Upper lobe of left lung (tissue), 6 donors: ENCODE data around the gene PTPRN2. TPM values are rescaled to one million over a fixed set of nuclear protein-coding genes. Genes with fewer than 3 reads are reported as not detected.
A peak's percentile ranks its signal among the peaks of the same experiment; 100 is the strongest.
"Not testable (repeated sequence)": the region's sequence is repeated elsewhere in the genome, so short reads cannot be mapped to it uniquely, and the experiment has no call there.

Experiments
- ATAC-seq, 2 donors: fragments of 200-7000 bp; cut with Tn5 transposase; one replicate each; pipeline ENCODE4 v1.9.1; 2022; ENCODE audit warnings: mild to moderate bottlenecking in 2 of 2, moderate library complexity in 2 of 2; ENCODE audit not compliant: low FRiP score in 2 of 2
- DNase-seq, 2 donors: peaks; one replicate each; pipeline ENCODE4 v3.0.0-alpha.2; 2019 to 2020
- H3K27ac ChIP-seq, 4 donors: fragments of 200-600 bp; sonication (generic); one replicate each; pipeline ENCODE4 v1.5.1; 2016 to 2019
- H3K27me3 ChIP-seq, 4 donors: fragments of 200-600 bp; sonication (generic); one replicate each; pipeline ENCODE4 v1.5.1; 2017 to 2019
- H3K36me3 ChIP-seq, 4 donors: fragments of 200-600 bp; sonication (generic); one replicate each; pipeline ENCODE4 v1.5.1; 2016 to 2019
- H3K4me1 ChIP-seq, 4 donors: fragments of 200-600 bp; sonication (generic); one replicate each; pipeline ENCODE4 v1.5.1; 2018 to 2019
- H3K4me3 ChIP-seq, 4 donors: fragments of 200-600 bp; sonication (generic); one replicate each; pipeline ENCODE4 v1.5.1; 2017 to 2019; ENCODE audit warnings: mild to moderate bottlenecking in 2 of 4, moderate library complexity in 1 of 4
- H3K9me3 ChIP-seq, 4 donors: fragments of 200-600 bp; sonication (generic); one replicate each; pipeline ENCODE4 v1.5.1; 2018 to 2019
- EP300 ChIP-seq, 4 donors: sonication (generic); formaldehyde crosslinking; IDR thresholded peaks; one replicate each; pipeline ENCODE4 v1.5.1; 2017; ENCODE audit warnings: antibody characterized with exemption in 4 of 4, control low read depth in 2 of 4
- POLR2A ChIP-seq, 4 donors: fragments of 450-650 bp; IDR thresholded peaks; one replicate each; pipeline ENCODE4 v1.5.1; 2016 to 2017; ENCODE audit warnings: antibody characterized with exemption in 4 of 4, mild to moderate bottlenecking in 2 of 4
- POLR2AphosphoS5 ChIP-seq, 2 donors: sonication (generic); formaldehyde crosslinking; IDR thresholded peaks; one replicate each; pipeline ENCODE4 v1.5.1; 2017; ENCODE audit warnings: antibody characterized with exemption in 2 of 2
- WGBS, 2 donors: methylation state at CpG; one replicate each; pipeline ENCODE4 v1.1.5; 2017 to 2018; 5-methylcytosine and 5-hydroxymethylcytosine counted together
- total RNA-seq, 6 donors: library from RNA; depleted of rRNA in 4 of 6; stranded (reverse); fragments of >200 nt in 4 of 6; gene quantifications; one replicate each; pipeline versions ENCODE4 v1.1.0 to v1.2.1, GENCODE V29; 2016 to 2021
- TF ChIP-seq, protein P1 (sequence below), 6 experiments: fragments of 450-650 bp in 4 of 6; fragments of 200-600 bp in 2 of 6; sonication (generic) in 2 of 6; IDR thresholded peaks; one replicate each; pipeline ENCODE4 v1.5.1; 2016 to 2019; ENCODE audit warnings: antibody characterized with exemption in 6 of 6
- donor health status: DM: no; HTN: no; CAD: no; lungs with moderate emphysema.
- donor health status: DM: no; HTN: yes; CAD: no; lungs with severe emphysema.

Gene PTPRN2
- total RNA-seq, 6 donors from 2014 or later: 3.3 to 7.9 (median 5.2) TPM

DNA sequence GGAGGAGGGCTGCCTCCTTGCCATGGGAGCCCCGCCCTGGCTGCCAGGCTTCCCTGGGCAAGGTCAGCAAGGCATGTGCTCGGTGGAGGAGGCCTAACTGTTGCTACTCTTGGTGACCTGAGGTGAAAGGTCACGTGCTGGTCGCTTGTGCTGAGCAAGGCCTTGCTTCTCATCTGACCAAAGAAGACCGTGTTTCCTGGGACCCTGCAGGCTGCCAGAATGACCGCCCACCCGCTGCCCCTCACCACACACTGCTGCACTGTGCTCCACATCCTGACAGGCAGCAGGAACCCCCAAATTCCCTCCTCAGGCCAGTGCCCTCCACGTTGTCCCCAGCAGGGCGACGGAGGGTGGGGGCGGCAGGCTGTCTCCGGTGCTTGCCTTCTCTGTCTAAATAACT is 808.4 kb downstream of the PTPRN2 start:
- no peak for TF ChIP-seq EP300 (IDR thresholded peaks at IDR 0.05)
- no peak for TF ChIP-seq POLR2A (IDR thresholded peaks at IDR 0.05)
- no peak for TF ChIP-seq POLR2AphosphoS5 (IDR thresholded peaks at IDR 0.05)
- TF ChIP-seq, protein P1, sequence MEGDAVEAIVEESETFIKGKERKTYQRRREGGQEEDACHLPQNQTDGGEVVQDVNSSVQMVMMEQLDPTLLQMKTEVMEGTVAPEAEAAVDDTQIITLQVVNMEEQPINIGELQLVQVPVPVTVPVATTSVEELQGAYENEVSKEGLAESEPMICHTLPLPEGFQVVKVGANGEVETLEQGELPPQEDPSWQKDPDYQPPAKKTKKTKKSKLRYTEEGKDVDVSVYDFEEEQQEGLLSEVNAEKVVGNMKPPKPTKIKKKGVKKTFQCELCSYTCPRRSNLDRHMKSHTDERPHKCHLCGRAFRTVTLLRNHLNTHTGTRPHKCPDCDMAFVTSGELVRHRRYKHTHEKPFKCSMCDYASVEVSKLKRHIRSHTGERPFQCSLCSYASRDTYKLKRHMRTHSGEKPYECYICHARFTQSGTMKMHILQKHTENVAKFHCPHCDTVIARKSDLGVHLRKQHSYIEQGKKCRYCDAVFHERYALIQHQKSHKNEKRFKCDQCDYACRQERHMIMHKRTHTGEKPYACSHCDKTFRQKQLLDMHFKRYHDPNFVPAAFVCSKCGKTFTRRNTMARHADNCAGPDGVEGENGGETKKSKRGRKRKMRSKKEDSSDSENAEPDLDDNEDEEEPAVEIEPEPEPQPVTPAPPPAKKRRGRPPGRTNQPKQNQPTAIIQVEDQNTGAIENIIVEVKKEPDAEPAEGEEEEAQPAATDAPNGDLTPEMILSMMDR (IDR thresholded peaks at IDR 0.05): no peak
- Histone ChIP-seq H3K27ac (no peak overlapping the region), H3K27me3 (no peaks in the 10 kb centered on the region), H3K4me1 (no peaks in the 10 kb centered on the region), H3K9me3 (no peaks in the 10 kb centered on the region), H3K4me3 (no peak overlapping the region), H3K36me3 (no peaks in the 10 kb centered on the region)
- DNase-seq (no peak), ATAC-seq (no peak)
- 82% methylated on average over 12 of the region's 12 CpGs; no CpG with 5 or more reads in 1 of the 2 donors for WGBS, 2 donors

DNA sequence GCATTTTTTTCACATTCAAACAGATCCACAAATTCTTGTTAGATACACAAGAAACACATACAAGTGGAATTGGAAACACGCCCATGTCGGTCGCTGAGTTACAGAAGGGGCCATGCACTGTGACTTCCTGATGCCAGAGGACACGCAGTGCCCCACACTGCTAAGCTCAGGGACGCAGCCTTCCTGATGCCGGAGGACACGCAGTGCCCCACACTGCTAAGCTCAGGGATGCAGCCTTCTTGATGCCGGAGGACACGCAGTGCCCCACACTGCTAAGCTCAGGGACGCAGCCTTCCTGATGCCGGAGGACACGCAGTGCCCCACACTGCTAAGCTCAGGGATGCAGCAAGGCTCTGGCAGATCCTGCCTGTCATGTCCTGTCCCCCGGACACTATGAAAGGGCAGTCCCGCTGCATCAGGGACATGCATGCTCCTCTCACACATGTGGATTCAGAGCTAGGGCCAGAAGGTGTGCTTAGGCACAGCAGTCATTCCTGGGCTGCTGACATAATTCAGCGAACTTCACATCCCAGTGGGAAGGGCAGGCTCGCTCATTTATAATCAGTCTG is 810.3 kb downstream of the PTPRN2 start:
- H3K4me3 ChIP-seq, DNase-seq, H3K27ac ChIP-seq, H3K27me3 ChIP-seq, H3K36me3 ChIP-seq, H3K4me1 ChIP-seq, ATAC-seq, H3K9me3 ChIP-seq: not testable (repeated sequence)
- WGBS, 2 donors: 82 to 89% methylated on average over 13 to 16 of the region's 16 CpGs

DNA sequence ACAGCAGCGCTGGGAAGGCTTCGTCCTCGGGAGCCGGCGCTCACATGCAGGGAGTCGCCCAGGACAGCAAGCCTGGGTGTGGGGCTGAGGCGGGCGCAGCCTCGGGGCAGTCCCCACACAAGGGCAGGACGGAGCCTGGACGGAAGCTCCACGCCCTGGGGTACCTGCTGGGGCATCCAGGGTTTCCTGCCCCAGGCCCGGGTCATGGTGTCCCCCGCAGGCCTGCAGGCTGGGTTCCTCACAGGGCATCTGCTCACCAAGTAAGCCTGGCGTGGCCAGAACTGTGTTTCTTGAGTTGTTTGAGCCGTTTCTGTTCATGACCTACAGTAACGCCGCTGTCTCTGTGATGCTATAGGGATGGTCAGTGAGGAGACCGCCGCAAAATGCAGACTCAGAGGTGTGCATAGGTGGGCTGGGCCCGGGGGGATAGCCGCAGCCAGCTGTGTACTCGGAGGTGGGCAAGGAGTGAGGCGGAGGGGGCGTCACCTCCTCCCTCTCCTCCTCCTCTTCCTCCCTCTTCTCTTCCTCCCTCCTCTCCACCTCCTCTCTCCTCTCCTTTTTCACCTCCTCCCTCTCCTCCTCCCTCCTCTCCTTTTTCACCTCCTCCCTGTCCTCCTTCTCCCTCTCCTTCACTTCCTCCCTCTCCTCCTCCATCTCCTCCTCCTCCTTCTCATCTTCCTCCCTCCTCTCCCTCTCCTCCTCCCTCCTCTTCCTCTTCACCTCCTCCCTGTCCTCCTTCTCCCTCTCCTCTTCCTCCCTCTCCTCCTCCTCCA is 811.9 kb downstream of the PTPRN2 start:
- Histone ChIP-seq H3K36me3 (no peaks in the 10 kb centered on the region), H3K4me3 (no peak overlapping the region), H3K9me3 (peaks cover 0 to 7% (median 6%) of the 10 kb centered on the region in 4 donors), H3K27me3 (no peaks in the 10 kb centered on the region), H3K4me1 (no peaks in the 10 kb centered on the region), H3K27ac (no peak overlapping the region)
- ATAC-seq (peak in 1 of 2 donors; percentile 19), DNase-seq (no peak)
- WGBS, 2 donors: 83 to 86% methylated on average over 13 to 23 of the region's 25 CpGs
- TF ChIP-seq POLR2A (IDR thresholded peaks at IDR 0.05) (no peak), POLR2AphosphoS5 (IDR thresholded peaks at IDR 0.05) (no peak), EP300 (IDR thresholded peaks at IDR 0.05) (no peak)
- TF ChIP-seq, protein P1 (IDR thresholded peaks at IDR 0.05): no peak

DNA sequence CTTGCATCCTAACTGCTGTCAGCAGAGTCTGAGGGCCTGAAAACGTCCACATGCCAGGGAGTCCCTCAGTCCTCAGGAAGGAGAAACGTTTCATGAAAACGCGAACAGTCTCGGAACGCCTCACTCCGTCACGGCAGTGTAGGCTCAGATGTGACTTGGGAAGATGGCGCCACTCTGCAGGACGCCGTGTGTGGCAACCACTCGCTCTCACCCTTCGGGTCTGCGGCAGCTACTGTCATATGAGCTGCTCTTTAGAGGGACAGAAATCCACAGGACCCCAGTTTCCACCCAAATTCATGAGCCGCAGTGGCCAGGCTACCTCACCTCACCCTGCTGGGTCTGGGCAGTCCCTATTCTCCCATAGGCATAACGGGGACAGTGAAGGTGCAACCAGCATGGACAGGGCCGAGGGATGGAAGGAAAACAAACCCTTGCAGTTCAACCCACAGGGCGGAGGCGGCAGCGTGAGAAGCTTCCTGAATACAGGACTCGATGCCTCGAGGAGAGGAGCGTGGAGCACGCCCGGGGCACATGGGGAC is 812.5 kb downstream of the PTPRN2 start:
- ATAC-seq: no peak
- H3K36me3 ChIP-seq: no peaks in the 10 kb centered on the region
- no peak for DNase-seq
- H3K4me3 ChIP-seq: no peak overlapping the region
- no peak for TF ChIP-seq POLR2AphosphoS5 (IDR thresholded peaks at IDR 0.05)
- no peak for TF ChIP-seq EP300 (IDR thresholded peaks at IDR 0.05)
- no peak for TF ChIP-seq POLR2A (IDR thresholded peaks at IDR 0.05)
- TF ChIP-seq, protein P1 (IDR thresholded peaks at IDR 0.05): no peak
- H3K4me1 ChIP-seq: no peaks in the 10 kb centered on the region
- H3K27ac ChIP-seq: no peak overlapping the region
- H3K9me3 ChIP-seq: peaks cover 0 to 9% (median 8%) of the 10 kb centered on the region in 4 donors
- H3K27me3 ChIP-seq: no peaks in the 10 kb centered on the region
- WGBS, 2 donors: 80 to 88% methylated on average over 21 to 25 of the region's 25 CpGs

DNA sequence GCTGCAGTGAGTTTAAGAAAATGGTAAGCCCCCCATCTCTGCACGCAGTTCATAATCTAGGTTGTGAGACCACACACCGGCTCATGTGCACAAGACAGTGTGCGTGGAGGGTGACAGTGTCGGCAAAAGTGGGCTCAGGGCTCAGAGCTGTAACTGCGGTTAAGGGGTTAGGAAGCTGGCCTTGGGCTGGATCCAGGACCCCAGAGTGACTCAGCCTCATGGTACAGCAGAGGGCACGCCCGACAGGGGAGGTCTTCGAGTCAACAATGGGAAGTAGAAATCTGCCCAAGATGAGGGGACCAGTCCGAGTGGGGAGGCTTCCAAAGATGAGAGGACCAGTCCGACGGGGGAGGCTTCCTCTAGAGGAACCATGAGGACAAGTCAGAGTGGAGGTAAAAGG is 813.1 kb downstream of the PTPRN2 start:
- no peak for ATAC-seq
- no peaks in the 10 kb centered on the region for H3K27me3 ChIP-seq
- 93% methylated on average over 11 of the region's 11 CpGs for WGBS, 2 donors

More for the DNA sequence above, 813.1 kb downstream of the PTPRN2 start:
- no peak overlapping the region for H3K27ac ChIP-seq
- DNase-seq: no peak
- TF ChIP-seq, protein P1 (IDR thresholded peaks at IDR 0.05): no peak
- TF ChIP-seq POLR2A (IDR thresholded peaks at IDR 0.05) (no peak), EP300 (IDR thresholded peaks at IDR 0.05) (no peak), POLR2AphosphoS5 (IDR thresholded peaks at IDR 0.05) (no peak)
- no peaks in the 10 kb centered on the region for H3K4me1 ChIP-seq
- H3K36me3 ChIP-seq: no peaks in the 10 kb centered on the region
- H3K4me3 ChIP-seq: no peak overlapping the region
- H3K9me3 ChIP-seq: peaks cover 0 to 9% (median 8%) of the 10 kb centered on the region in 4 donors
